IMR-90 (cell line): ENCODE measurements around the gene FMNL1. TPM values are rescaled to one million over a fixed set of nuclear protein-coding genes. Genes with fewer than 3 reads are reported as not detected.

Source experiments
- ATAC-seq: fragments of 200-7000 bp; cut with Tn5 transposase; 2 replicates; pipeline ENCODE4 v1.9.1; 2020; ENCODE audit warnings: low read depth, mild to moderate bottlenecking, moderate library complexity
- BruUV-seq: library from RNA; stranded (reverse); fragments of 400-500 nt; replicated peaks from 2 replicates; lab custom pipeline; 2021; lab: Mats Ljungman, UMichigan
- CTCF ChIA-PET: fragments of 300-600 bp; formaldehyde crosslinking; extraction: SDS; loops from one replicate; lab custom pipeline; 2021; ENCODE audit warnings: antibody characterized with exemption; lab: Yijun Ruan, JAX
- POLR2A ChIA-PET: fragments of 300-600 bp; sonication (Branson Sonifier 250); formaldehyde crosslinking; loops from one replicate; lab custom pipeline; 2022; ENCODE audit warnings: antibody characterized with exemption; ENCODE audit not compliant: unreplicated experiment; lab: Charles Lee
- DNase-seq: peaks from one replicate; pipeline ENCODE4 v3.0.0; 2013
- H2AFZ ChIP-seq: replicated peaks from 2 replicates; pipeline ENCODE3; 2013; ENCODE audit warnings: low read length, mild to moderate bottlenecking; ENCODE audit not compliant: poor library complexity
- H2AK5ac ChIP-seq: 2 replicates; pipeline ENCODE4 v1.6.1; 2013; ENCODE audit warnings: low read depth, low read length, inconsistent platforms
- H2AK9ac ChIP-seq: replicated peaks from 2 replicates; pipeline ENCODE3; 2013; ENCODE audit warnings: mild to moderate bottlenecking, low read depth, low read length, moderate library complexity; ENCODE audit not compliant: poor library complexity
- H2BK120ac ChIP-seq: 2 replicates; pipeline ENCODE4 v1.6.1; 2013; ENCODE audit warnings: low read depth, low read length, inconsistent platforms
- H2BK15ac ChIP-seq: 3 replicates; pipeline ENCODE4 v1.6.1; 2013; ENCODE audit warnings: low read depth, low read length, inconsistent platforms
- H2BK20ac ChIP-seq: 2 replicates; pipeline ENCODE4 v1.6.1; 2013; ENCODE audit warnings: low read depth, mild to moderate bottlenecking, inconsistent platforms, low read length, moderate library complexity
- H2BK5ac ChIP-seq: 2 replicates; pipeline ENCODE4 v1.6.1; 2013; ENCODE audit warnings: mild to moderate bottlenecking, low read depth, low read length, inconsistent platforms; ENCODE audit not compliant: poor library complexity, severe bottlenecking
- H3K14ac ChIP-seq: replicated peaks from 2 replicates; pipeline ENCODE4 v1.6.1; 2013; ENCODE audit warnings: low read depth, low read length, inconsistent platforms
- H3K18ac ChIP-seq: 2 replicates; pipeline ENCODE4 v1.6.1; 2013; ENCODE audit warnings: low read depth, low read length, control low read depth
- H3K23ac ChIP-seq: 2 replicates; pipeline ENCODE4 v1.6.1; 2013; ENCODE audit warnings: low read depth, low read length, inconsistent platforms
- H3K27ac ChIP-seq: 2 replicates; pipeline ENCODE4 v1.5.1; 2013; ENCODE audit warnings: mild to moderate bottlenecking, control low read depth, low read length; ENCODE audit not compliant: insufficient read depth
- H3K27me3 ChIP-seq: 2 replicates; pipeline ENCODE4 v1.6.1; 2013; ENCODE audit warnings: low read length; ENCODE audit not compliant: control insufficient read depth, insufficient read depth
- H3K36me3 ChIP-seq: 2 replicates; pipeline ENCODE4 v1.6.1; 2013; ENCODE audit warnings: low read length, mixed read lengths; ENCODE audit not compliant: control insufficient read depth, insufficient read depth
- H3K4ac ChIP-seq: 2 replicates; pipeline ENCODE4 v1.6.1; 2013; ENCODE audit warnings: low read depth, low read length, inconsistent platforms
- H3K4me1 ChIP-seq: 2 replicates; pipeline ENCODE4 v1.6.1; 2013; ENCODE audit warnings: low read length, mixed read lengths; ENCODE audit not compliant: control insufficient read depth, insufficient read depth
- H3K4me2 ChIP-seq: 2 replicates; pipeline ENCODE4 v1.6.1; 2013; ENCODE audit warnings: low read depth, mild to moderate bottlenecking, control low read depth, low read length, moderate library complexity
- H3K4me3 ChIP-seq: 2 replicates; pipeline ENCODE4 v1.5.1; 2013; ENCODE audit warnings: low read depth, mild to moderate bottlenecking, control low read depth, low read length, moderate library complexity; ENCODE audit not compliant: insufficient read depth
- H3K56ac ChIP-seq: 2 replicates; pipeline ENCODE4 v1.6.1; 2013; ENCODE audit warnings: low read length, inconsistent platforms; ENCODE audit not compliant: insufficient read depth; ENCODE audit errors: extremely low read depth
- H3K79me1 ChIP-seq, 2 experiments: 2 replicates each; pipeline ENCODE4 v1.6.1; 2013; ENCODE audit warnings: low read length in 2 of 2, inconsistent platforms in 1 of 2, low read depth in 1 of 2
- H3K9ac ChIP-seq: 2 replicates; pipeline ENCODE4 v1.6.1; 2013; ENCODE audit warnings: low read depth, low read length, control low read depth
- H3K9me1 ChIP-seq: 2 replicates; pipeline ENCODE4 v1.6.1; 2013; ENCODE audit warnings: low read length, inconsistent platforms; ENCODE audit not compliant: insufficient read depth
- H3K9me3 ChIP-seq: 2 replicates; pipeline ENCODE4 v1.6.1; 2013; ENCODE audit warnings: low read length; ENCODE audit not compliant: control insufficient read depth, insufficient read depth
- H4K20me1 ChIP-seq: 2 replicates; pipeline ENCODE4 v1.6.1; 2013; ENCODE audit warnings: low read length, inconsistent platforms; ENCODE audit not compliant: insufficient read depth
- H4K5ac ChIP-seq: 2 replicates; pipeline ENCODE4 v1.6.1; 2013; ENCODE audit warnings: mild to moderate bottlenecking, low read depth, low read length, control low read depth
- H4K8ac ChIP-seq, 2 experiments: 2 replicates each; pipeline ENCODE4 v1.6.1; 2013; ENCODE audit warnings: low read depth in 2 of 2, low read length in 2 of 2, control low read depth in 1 of 2, inconsistent platforms in 1 of 2
- H4K91ac ChIP-seq: 2 replicates; pipeline ENCODE4 v1.6.1; 2013; ENCODE audit warnings: low read depth, low read length, inconsistent platforms; ENCODE audit not compliant: insufficient read depth
- FOS ChIP-seq: fragments of 150-350 bp; IDR thresholded peaks from 2 replicates; pipeline ENCODE4 v1.6.1; 2016; ENCODE audit warnings: low read depth, low read length
- MAZ ChIP-seq: IDR thresholded peaks from 2 replicates; pipeline ENCODE4 v1.6.1; 2012; ENCODE audit warnings: low read depth, mild to moderate bottlenecking, low read length, improper control_type of control experiment, moderate library complexity, borderline replicate concordance
- RCOR1 ChIP-seq: IDR thresholded peaks from 2 replicates; pipeline ENCODE4 v1.6.1; 2012; ENCODE audit warnings: mild to moderate bottlenecking, low read length, improper control_type of control experiment; ENCODE audit not compliant: insufficient replicate concordance
- whole genome bisulfite sequencing, 2 experiments: methylation state at CpG; one replicate each; pipeline versions ENCODE4 v1.1.5 to v1.1.7; 2013; ENCODE audit warnings: missing lambda C conversion rate in 2 of 2; ENCODE audit not compliant: insufficient read length in 1 of 2; ENCODE audit errors: extremely low coverage in 2 of 2; 5-methylcytosine and 5-hydroxymethylcytosine counted together
- dilution Hi-C: fragments of 300-500 bp; cut with HindIII; formaldehyde crosslinking; loops from one replicate; pipeline ENCODE4 v1.14.3; 2018; ENCODE audit warnings: low sequenced_read_pairs; ENCODE audit not compliant: unreplicated experiment
- in situ Hi-C: fragments of 300-500 bp; cut with MboI; formaldehyde crosslinking; loops from 3 replicates; pipeline ENCODE4 v1.14.3; 2019; ENCODE audit warnings: low sequenced_read_pairs, inconsistent platforms, mixed read lengths
- intact Hi-C: fragments of 100-400 bp; cut with micrococcal nuclease; formaldehyde crosslinking; loops from 2 replicates; pipeline ENCODE4 v1.10.0; 2022
- polyA plus RNA-seq, 3 experiments: library from polyadenylated mRNA; depleted of rRNA; stranded (reverse); fragments of >200 nt; gene quantifications; 2 replicates each; pipeline ENCODE4 v1.2.3, GENCODE V29; 2012; ENCODE audit warnings: low replicate concordance in 1 of 3
- total RNA-seq: library from RNA; depleted of rRNA; stranded (reverse); fragments of >200 nt; gene quantifications from 2 replicates; pipeline ENCODE4 v1.2.3, GENCODE V29; 2012

Gene FMNL1
- total and polyA plus RNA-seq, 2 of the 4 experiments (the other 2 are of a cell fraction), result 0.36 to 2.3 TPM

- Histone ChIP-seq H3K9me1 (peaks cover 33% of the 10 kb centered on the region), H2BK15ac (peak overlapping the region; percentile 93; the same call in 2 of the 3 replicates), H3K56ac (no peak overlapping the region), H3K27me3 (no peaks in the 10 kb centered on the region), H3K18ac (peak overlapping the region; percentile 48), H3K23ac (peak overlapping the region; percentile 72; the same call in 1 of the 2 replicates), H3K4me2 (peak overlapping the region; percentile 23), H3K79me1 (peaks cover 0 to 19% of the 10 kb centered on the region in 2 experiments; a peak in 1 of 4 replicates), H2AK9ac (peak overlapping the region; percentile 95), H2AFZ (peak overlapping the region; percentile 93), H4K5ac (peak overlapping the region; percentile 83), H3K27ac (peak overlapping the region; percentile 71), H4K20me1 (no peaks in the 10 kb centered on the region), H2BK20ac (peak overlapping the region; percentile 82), H3K14ac (peak overlapping the region; percentile 87), H2AK5ac (peak overlapping the region; percentile 96), H4K8ac (peak overlapping the region; percentile 98 to 99), H3K9me3 (no peaks in the 10 kb centered on the region), H3K4me1 (peaks cover 30% of the 10 kb centered on the region), H3K4ac (peak overlapping the region; percentile 96), H2BK120ac (peak overlapping the region; percentile 88), H3K9ac (peak overlapping the region; percentile 7; the same call in 1 of the 2 replicates), H4K91ac (peak overlapping the region; percentile 96), H3K4me3 (no peak overlapping the region), H3K36me3 (peaks cover 4% of the 10 kb centered on the region; the same call in 1 of the 2 replicates), H2BK5ac (peak overlapping the region; percentile 78)
- dilution Hi-C loops (no loop called here), intact Hi-C loops (no loop called here), in situ Hi-C loops (no loop called here)
- TF ChIP-seq FOS (no peak), RCOR1 (no peak), MAZ (peak; percentile 83; the same call in 1 of the 2 replicates)
- WGBS, 2 experiments, result 40% methylated on average over 1 of the region's 10 CpGs; no CpG with 5 or more reads in 1 of the 2 experiments
- peak; percentile 72 for DNase-seq
- peak; percentile 77 for ATAC-seq
- BruUV-seq, result no TSS peak
- POLR2A ChIA-PET, result interaction anchor here (0.5 to 2.2 kb wide), 4 partner anchors 11 to 236 kb away, joined by 4 to 10 read pairs (median 8); partner anchors contain the start of genes HEXIM1 and HEXIM2
- CTCF ChIA-PET, result interaction anchor here (0.6 to 1.2 kb wide), 2 partner anchors 21 to 37 kb away, joined by 5 read pairs; partner anchors contain the start of gene ACBD4
Observed at GRCh38 chr17:45172541-45173286, 49.0 kb upstream of the FMNL1 start.
